NCI-H2196 treated with DMSO at 0.1 percent for 48 hours (cell line): Measurements from ENCODE around the gene SPAG4.
A peak's percentile ranks its signal among the peaks of the same experiment; 100 is the strongest.

Experiments
- DNase-seq: peaks from one replicate; lab custom pipeline; 2025; ENCODE audit not compliant: unreplicated experiment; lab: John Stamatoyannopoulos, UW

The SPAG4 gene

DNA sequence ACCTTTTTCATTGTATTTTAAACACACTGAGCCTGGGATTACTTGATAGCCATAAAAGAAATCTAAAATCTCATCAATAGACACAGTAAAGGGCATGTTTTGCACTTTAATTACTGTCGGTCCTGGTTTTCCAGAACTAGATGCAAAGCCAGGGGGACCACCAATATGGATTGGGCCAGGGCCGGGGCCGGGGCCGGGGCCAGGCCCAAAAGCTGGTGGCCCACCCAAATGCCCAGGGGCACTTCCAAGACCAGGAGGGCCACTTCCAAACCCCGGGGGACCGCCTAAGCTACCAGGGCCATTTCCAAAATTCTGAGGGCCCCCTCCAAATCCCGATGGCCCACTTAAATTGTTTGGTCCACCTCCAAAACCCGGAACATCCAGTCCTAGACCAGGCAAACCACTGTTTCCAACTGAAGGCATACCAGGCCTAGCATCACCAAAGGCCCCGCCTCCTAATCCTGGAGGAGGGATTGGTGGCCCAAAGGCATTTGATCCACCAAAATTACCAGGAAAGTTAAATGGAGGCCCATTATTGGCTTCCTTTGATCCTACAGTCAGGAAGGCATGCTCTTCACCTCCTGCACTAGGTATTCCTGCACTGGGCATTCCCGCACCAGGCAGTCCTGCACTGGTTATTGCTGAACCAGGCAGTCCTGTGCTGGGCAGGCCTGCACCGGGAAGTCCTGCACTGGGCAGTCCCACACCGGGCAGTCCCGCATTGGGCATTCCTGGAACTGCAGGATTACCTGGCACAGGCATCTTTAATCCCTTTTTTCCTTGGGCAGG is 37.2 kb downstream of the SPAG4 start:
- DNase-seq: no peak

GRCh38 chr20:35653430-35653734 is 37.8 kb downstream of the SPAG4 start:
- no peak for DNase-seq

GRCh38 chr20:35653893-35654292 is 38.3 kb downstream of the SPAG4 start:
- no peak for DNase-seq

- no peak for DNase-seq
These were observed 38.8 kb downstream of the SPAG4 start for GRCh38 chr20:35654415-35654814.

DNA sequence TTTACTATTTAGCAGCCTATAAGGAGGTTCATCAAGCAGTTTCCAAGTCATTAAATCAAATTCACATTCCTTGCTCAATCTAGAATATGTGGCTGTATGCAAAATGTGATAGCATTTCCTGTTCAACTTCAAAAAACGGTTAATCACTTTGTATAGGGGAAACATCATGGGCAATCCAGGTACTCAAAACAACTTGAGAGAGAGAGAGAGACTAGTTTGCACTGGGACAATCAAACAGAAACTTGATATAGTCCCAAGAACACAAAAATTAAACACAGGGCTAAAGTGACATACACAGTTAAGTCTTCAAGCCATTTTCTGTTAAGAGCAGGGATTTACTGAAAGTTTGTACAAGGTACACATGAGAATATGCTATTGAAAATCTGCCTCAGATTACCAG is 41.6 kb downstream of the SPAG4 start:
- no peak for DNase-seq

DNA sequence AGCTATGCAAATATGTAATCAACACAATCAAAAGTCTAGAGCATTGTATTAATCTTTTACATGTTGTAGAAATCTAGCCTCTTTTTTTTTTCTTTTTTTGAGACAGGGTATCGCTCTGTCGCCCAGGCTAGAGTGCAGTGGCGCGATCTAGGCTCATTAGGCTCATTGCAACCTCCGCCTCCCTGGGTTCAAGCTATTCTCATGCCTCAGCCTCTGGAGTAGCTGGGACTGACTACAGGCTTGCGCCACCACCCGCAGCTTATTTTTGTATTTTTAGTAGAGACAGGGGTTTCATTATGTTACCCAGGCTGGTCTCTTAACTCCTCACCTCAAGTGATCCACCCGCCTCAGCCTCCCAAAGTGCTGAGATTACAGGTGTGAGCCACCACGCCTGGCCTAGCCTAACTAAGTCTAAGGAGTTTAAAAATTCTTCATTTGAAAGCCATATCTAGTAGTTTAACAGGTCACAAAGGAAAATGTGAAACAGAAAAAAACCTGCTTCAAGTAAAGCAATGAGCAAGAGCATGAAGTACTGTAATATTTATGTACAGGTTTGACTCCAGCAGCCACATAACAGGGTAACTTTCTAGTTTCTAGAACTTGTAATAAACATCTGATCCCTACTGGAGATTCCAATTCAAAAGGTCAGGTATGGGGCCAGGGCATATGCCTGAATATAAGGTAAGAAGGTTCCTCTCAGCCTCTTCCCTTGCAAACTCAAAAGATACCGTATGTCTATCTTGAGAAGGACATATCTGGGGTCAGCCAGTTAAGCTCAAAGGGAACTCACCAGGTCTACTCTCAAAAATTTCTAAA is 44.7 kb downstream of the SPAG4 start:
- DNase-seq: no peak

- DNase-seq: no peak
These were observed 45.4 kb downstream of the SPAG4 start for GRCh38 chr20:35661053-35661452.

DNA sequence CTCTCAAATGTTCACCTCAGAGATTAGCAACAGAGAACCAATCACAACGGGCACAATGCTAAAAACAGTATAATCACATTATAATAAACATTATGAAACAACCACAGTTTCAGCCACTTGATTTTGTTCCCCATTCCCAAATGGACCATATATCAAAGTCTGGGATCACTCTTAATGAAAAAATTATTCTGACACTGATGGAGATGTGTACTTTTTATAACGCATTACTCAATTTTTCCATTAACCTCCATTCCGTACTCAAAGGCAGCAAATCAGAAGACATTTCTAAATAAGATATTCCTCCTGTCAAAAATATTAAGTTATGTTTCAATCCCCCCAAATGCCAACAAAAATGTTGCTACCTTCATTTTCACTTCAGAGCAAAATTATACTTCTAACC is 46.3 kb downstream of the SPAG4 start:
- no peak for DNase-seq

- DNase-seq: no peak
These were observed 46.9 kb downstream of the SPAG4 start for GRCh38 chr20:35662551-35662950.

DNA sequence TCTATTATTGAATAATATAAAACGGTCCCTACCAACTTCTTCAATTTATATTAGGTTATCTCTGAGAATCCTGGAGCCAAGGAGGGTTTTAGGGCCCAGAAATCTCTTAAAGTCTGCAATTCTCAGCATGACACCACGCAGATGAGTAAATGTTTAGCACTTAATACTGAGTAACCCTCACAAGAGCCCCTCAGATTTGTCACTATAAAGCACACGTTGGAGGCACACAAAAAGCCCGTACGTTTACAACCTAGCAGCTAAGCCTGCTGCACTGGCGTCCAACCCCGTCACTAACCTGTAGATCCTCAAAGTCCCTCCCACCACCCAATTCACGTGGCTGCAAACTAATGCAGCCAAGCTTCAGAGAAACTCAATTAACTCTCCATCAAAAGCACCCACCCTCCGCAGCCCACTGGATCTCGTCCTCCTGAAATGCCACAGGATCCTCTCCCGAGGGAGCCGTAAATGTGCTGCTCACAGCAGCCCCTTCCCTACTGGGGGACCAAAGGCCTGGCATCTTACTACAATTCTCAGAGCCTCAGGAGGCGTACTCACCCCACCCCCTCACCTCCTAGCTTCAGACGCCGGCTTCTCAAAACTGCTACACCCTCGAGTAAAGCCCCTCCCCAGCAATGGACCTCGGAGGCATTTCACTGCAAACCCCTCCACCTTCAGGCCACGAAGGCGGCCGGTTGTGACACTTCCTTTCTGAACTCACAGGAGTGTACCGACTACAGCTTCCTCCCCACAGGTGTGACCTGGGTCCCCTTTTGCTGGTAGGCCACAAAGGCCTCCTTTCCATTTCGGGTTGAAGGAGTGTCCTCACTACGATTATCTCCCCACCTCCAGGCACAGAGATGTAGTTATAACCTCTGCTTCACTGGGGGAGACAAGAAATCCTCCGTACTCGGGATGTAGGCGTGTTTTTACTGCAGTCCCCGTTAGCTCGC is 48.2 kb downstream of the SPAG4 start:
- DNase-seq: no peak

DNA sequence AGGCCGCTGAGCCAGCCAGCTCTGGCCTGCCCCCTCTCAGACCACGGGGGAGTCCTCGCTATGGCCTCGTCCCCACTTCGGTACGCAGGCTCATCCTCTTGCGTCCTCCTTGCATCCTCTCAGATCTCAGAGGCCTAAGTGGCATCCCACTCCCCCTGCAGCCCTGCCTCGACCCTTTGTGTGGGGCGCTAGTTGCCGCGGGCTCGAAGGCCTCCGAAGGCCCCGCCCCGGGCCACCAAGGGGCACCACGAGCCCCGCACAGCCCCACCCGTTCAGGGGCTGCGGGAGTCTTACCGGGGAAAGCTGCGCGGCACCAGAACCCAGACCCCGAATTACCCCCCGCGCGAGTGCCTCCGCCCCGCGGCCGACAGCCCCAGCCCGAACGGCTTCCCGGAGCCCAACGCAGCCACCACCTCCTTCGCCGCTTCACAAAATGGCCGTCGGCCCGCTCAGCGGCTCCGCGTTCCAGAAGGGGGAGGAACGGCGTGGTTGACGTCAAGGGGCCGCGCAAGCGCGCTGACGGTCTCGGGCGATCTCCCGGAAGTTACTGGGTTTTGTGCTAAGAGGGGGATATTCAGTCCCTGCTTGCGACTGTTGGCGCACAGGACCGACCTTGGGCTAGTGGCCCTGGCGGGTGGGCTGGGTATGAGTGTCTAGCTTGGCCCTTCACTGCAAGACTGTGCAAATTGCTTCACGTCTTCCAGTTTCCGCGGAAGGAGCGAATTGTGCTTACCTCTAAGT is 49.0 kb downstream of the SPAG4 start, which contains the start of the genes CPNE1 and RBM12:
Gene CPNE1, minus strand, starts transcription at position 435 of the 741 bp plus-strand sequence. CDS start 31,977 bp downstream, outside the sequence.
Gene RBM12, minus strand, starts transcription at position 435 of the 741 bp plus-strand sequence. CDS start 9,578 bp downstream, outside the sequence.
- DNase-seq: peak; percentile 97

DNA sequence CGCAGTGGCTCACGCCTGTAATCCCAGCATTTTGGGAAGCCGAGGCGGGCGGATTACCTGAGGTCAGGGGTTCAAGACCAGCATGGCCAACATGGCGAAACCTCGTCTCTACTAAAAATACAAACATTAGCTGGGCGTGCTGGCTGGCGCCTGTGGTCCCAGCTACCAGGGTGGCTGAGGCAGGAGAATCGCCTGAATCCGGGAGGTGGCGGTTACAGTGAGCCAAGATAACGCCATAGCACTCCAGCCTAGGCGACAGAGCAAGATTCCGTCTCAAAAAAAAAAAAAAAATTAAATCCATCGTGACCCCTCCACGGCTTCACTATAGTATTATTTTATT is 50.3 kb downstream of the SPAG4 start:
- no peak for DNase-seq

GRCh38 chr20:35669221-35669620 is 53.6 kb downstream of the SPAG4 start:
- DNase-seq: no peak

GRCh38 chr20:35669681-35670080 is 54.1 kb downstream of the SPAG4 start:
- no peak for DNase-seq
